GM18858 (cell line): ENCODE data around the gene LINC01488.

ENCODE experiments used
- ATAC-seq: cut with Tn5 transposase; IDR thresholded peaks from one replicate; pipeline ENCODE4 v1.9.1; 2021; ENCODE audit not compliant: unreplicated experiment

Gene LINC01488

GRCh38 chr11:69489746-69490365 lies 8.4 kb downstream of the LINC01488 start:
- ATAC-seq, result no peak

GRCh38 chr11:69490516-69490915 lies 9.1 kb downstream of the LINC01488 start:
- ATAC-seq, result no peak

DNA sequence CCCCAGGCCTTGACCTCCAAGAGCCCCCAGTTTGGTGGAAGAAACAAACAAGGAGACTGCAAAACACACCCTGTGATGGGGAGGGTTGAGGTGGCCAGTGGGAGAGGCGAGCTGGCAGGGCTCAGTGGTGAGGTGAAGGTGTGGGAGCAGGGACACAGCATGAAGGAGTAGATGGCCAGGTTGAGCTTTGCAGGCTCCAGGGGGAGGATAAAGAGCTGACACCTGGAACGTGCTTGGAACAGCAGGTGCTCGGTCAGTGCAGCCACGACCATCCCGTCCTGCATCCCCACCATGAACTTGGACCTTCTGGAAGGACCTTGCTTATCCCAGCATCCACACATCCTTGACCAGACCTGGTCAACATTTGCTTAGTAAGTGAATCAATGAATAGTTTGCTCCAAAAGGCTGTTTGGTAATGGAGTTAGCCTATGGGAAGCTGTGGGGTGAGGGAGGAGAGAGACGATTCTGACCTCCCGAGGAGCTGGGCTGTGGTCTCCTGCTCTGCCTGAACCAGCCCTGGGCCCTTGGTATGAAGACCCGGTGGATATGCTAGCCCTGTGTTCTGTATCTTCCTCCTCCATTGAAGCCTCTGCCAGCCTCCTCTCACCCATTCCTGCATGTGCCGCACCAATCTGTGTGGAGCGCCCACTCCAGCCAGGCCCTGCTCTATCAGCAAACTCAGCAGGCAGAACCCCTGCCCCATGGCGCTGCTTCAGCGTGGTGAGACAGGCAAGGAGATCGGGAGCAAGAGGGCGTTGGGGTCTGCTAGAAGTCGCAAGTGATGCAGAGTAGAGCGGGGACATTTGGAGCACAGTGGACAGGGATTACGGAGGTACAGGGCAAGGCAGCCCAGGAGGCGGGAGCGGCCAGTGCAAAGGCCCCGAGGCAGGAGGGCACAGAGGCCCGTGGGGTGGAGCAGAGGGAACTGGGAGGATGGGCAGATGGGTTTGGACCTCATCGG lies 9.9 kb downstream of the LINC01488 start:
- no peak for ATAC-seq

- ATAC-seq, result no peak
These were observed 10.9 kb downstream of the LINC01488 start for GRCh38 chr11:69492201-69492991.

DNA sequence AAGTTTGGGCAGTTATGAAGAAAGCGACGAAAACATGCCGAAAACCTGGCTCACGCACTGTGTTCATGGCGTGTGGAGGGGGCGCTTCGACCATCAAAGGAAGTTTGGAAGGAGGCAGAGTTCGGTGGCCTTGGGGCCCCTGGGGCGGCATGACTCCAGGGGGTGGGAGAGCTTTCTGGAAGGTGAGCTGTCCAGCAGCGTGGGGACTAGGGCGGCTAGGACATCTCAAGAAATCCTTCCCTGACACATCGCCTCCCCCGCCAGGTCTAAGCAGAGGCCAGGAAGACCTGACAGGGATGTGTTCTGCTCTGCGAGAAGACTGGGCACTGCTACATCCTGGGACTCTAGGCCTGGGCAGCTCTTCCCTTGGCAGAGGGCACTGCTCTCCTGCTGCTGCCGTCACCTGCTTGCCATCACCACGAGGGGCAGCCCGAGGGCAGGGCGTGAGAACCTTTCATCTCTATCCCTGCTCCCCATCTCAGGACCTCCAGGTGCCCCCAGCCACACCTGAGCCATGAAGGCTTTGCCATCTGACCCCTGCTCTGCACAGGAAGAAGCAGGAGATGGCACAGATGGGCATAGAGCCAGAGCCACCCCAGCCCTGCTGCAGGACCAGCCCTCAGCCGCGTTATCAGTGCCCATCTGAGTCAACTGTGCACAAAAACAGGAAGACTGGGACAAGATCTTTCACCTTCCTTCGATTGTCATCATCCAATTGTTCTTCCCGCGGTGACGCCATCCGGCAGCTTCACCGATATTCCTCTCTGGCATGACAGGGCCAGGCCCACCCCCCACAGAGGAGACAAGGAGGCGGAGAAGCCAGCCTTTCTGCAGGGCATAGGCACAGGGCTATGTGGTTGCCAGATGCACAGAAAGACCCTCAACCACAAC lies 12.7 kb downstream of the LINC01488 start:
- ATAC-seq, result no peak

GRCh38 chr11:69494851-69495250 lies 13.4 kb downstream of the LINC01488 start:
- ATAC-seq, result no peak

GRCh38 chr11:69495441-69496201 lies 14.2 kb downstream of the LINC01488 start:
- ATAC-seq, result no peak

DNA sequence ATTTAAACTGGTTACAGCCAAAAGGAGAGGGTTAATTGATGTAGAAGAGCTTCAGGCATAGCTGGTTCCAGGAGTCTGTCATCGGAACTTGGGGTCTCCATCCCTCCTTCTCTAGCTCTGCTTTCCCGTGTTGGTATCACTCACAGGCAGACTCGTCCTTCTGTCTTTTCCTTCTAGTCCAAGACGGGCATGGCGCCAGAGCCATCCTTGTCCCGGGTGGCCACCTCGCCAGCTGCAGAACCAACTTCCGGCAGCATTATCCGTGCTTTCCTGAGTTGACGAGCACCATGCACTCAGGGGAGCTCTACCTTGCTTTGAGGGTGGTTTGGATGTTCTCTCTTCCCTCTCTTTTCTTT lies 14.7 kb downstream of the LINC01488 start:
- ATAC-seq, result no peak

- no peak for ATAC-seq
These were observed 15.3 kb downstream of the LINC01488 start for GRCh38 chr11:69496631-69497220.

DNA sequence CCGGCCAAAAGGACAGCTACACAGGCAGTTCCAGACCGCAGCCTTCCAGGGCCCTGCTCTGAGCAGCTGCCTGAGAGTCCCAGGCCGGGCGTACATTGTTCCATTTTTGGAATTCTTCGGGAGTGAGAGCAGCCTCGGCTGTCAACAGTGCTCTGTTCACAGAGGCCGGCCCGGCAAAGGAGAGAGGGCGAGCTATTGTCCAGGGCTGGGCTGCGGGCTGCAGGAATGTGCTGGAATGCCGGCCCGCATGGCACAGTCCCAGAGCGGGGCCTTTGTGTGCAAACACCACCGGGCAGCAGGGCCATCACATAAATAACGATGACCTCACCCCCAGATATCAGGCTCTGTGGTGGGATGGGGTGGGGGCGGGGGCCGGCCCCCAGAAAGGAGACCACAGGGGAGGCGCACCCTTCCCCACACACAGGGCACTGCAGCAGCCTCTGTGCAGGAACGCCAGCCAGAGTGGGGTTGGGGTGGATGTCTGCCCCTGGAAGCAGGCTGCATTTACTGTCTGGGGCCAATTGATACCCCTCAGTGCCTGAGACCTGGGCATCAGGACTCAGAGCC lies 15.8 kb downstream of the LINC01488 start:
- ATAC-seq, result no peak

- no peak for ATAC-seq
These were observed 17.2 kb downstream of the LINC01488 start for GRCh38 chr11:69498614-69499175.

DNA sequence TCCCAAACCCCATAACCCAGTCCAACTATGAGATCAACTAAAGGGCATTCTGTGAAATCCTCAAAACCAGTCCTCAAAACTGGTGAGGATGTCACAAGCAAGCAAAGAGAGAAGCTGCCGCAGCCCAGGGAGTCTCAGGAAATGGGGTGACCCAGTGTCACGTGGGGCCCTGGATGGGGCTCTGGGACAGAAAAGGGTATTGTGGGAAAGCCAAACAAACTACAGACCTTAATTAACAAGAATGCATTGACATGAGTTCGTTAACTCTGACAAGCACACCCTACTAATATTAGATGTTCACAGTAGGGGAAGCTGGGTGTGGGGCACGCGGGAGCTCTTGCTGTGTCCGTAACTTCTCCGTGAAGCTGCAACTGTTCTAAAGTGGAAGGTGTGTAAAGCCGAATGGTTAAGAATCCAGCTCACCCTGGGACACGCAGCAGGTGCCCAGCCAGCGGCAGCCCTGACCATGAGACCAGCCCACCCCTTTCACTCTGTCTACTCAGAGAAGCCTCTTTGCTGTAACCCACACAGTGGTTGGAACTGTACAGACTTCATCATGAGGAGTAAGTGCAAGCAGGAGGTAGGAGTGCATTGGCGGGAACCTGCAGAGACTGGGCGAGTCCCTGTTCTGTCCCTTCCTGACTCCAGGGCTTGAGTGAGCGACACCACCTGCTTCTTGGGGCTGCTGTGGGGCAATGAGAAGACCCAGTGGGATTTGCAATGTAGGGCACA lies 17.9 kb downstream of the LINC01488 start:
- no peak for ATAC-seq

DNA sequence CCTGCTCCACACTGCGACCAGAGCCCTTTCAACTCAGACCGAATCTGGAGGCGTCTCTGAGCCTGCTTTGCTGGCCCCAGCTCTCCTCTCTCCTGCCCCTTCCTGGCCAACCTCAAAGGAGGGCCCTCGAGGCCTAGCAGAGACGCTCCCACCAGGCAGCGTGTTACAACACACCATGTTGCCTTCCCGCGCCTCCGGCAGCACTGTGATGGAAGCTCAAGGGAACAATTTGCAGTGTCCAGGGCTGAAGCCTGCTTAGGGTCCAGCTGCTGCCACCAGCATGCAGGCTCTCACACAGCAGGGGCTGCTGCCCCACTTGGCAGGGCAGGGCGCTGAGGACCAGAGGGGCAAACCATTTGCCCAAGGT lies 18.4 kb downstream of the LINC01488 start:
- no peak for ATAC-seq

- ATAC-seq, result no peak
These were observed 19.0 kb downstream of the LINC01488 start for GRCh38 chr11:69500285-69501120.

DNA sequence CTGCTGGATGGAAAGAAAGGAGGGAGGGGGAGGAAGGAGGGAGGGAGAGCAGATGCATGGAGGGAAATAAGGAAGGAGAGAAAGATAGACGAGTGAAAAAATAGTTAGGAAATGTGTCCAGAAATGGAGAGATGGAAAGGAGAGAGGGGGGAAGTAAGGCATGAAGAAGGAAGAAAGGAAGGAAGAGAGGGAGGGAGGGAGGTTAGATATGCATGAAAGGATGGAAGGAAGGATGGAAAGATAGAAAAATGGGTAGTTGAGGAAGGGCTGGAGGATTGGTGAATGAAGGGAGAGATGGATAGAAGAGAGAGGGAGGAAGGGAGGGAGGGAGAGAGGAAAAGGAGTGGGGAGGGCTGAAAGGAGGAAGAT lies 19.6 kb downstream of the LINC01488 start:
- ATAC-seq, result no peak

- ATAC-seq, result no peak
These were observed 20.7 kb downstream of the LINC01488 start for GRCh38 chr11:69501891-69502860.
